Heart left ventricle (tissue), 16 donors: ENCODE data around the gene EFNA5. TPM values are rescaled to one million over a fixed set of nuclear protein-coding genes. Genes with fewer than 3 reads are reported as not detected.

Source experiments
- ATAC-seq, 4 donors: fragments of 200-7000 bp; cut with Tn5 transposase; one replicate each; pipeline ENCODE4 v1.9.1; 2020 to 2022; ENCODE audit warnings: moderate library complexity in 4 of 4, mild to moderate bottlenecking in 3 of 4, moderate number of reproducible peaks in 1 of 4
- DNase-seq, 5 donors: peaks; one replicate each; pipeline ENCODE4 v3.0.0-alpha.2; 2020
- H3K27ac ChIP-seq, 12 donors: fragments of 200-600 bp; sonication (generic) in 4 of 12; one replicate each; pipeline versions ENCODE4 v1.5.0 to v1.8.0; 2016 to 2022; ENCODE audit warnings: mild to moderate bottlenecking in 2 of 12
- H3K27me3 ChIP-seq, 9 donors: fragments of 200-600 bp; sonication (generic) in 2 of 9; one replicate each; pipeline versions ENCODE4 v1.5.1 to v1.8.0; 2016 to 2022; ENCODE audit warnings: mild to moderate bottlenecking in 3 of 9
- H3K36me3 ChIP-seq, 9 donors: fragments of 200-600 bp; sonication (generic) in 2 of 9; one replicate each; pipeline versions ENCODE4 v1.5.0 to v1.8.0; 2018 to 2022; ENCODE audit warnings: mild to moderate bottlenecking in 2 of 9
- H3K4me1 ChIP-seq, 12 donors: fragments of 200-600 bp; sonication (generic) in 4 of 12; one replicate each; pipeline versions ENCODE4 v1.5.0 to v1.8.0; 2016 to 2022; ENCODE audit warnings: mild to moderate bottlenecking in 3 of 12
- H3K4me3 ChIP-seq, 12 donors: fragments of 200-600 bp; sonication (generic) in 4 of 12; one replicate each; pipeline versions ENCODE4 v1.5.0 to v1.8.0; 2017 to 2022; ENCODE audit warnings: mild to moderate bottlenecking in 9 of 12, moderate library complexity in 4 of 12
- H3K9me3 ChIP-seq, 12 donors: fragments of 200-600 bp; sonication (generic) in 4 of 12; one replicate each; pipeline versions ENCODE4 v1.5.0 to v1.8.0; 2016 to 2022; ENCODE audit warnings: mild to moderate bottlenecking in 1 of 12
- CTCF ChIP-seq, 12 donors: fragments of 200-600 bp; sonication (generic) in 4 of 12; IDR thresholded peaks; one replicate each; pipeline versions ENCODE4 v1.5.0 to v1.8.0; 2018 to 2022; ENCODE audit warnings: antibody characterized with exemption in 12 of 12, mild to moderate bottlenecking in 5 of 12
- POLR2A ChIP-seq, 2 donors: fragments of 450-650 bp; IDR thresholded peaks; one replicate each; pipeline ENCODE4 v1.6.1; 2017; ENCODE audit warnings: antibody characterized with exemption in 2 of 2, mild to moderate bottlenecking in 2 of 2, moderate library complexity in 2 of 2
- WGBS, 4 donors: extraction: QIAGEN DNeasy Blood & Tissue Kit in 2 of 4; methylation state at CpG; one replicate each; pipeline versions ENCODE4 v1.1.5 to v1.1.7; 2013 to 2018; 5-methylcytosine and 5-hydroxymethylcytosine counted together
- intact Hi-C, 10 donors: fragments of 100-400 bp; cut with DNase I; formaldehyde crosslinking; loops; one replicate each; pipeline versions ENCODE4 v1.11.1 to v1.14.2; 2022
- polyA plus RNA-seq, 2 donors: library from polyadenylated mRNA; stranded (reverse); fragments of 200-250 nt; gene quantifications; one replicate each; pipeline ENCODE4 v1.2.3, GENCODE V29; 2013
- total RNA-seq, 9 donors: library from RNA; depleted of rRNA in 2 of 9; stranded (reverse); fragments of >200 nt in 2 of 9; fragmentation: NEBNext Ultra II Directional in 3 of 9; extraction: Animal tissue kit (Norgen Biotek cat#: 25700) in 3 of 9; gene quantifications; one replicate each; pipeline versions ENCODE4 v1.1.0 to v1.2.4, GENCODE V29; 2016 to 2023
- donor health status: ischemic (EF 13 %, LVEDD 7.1; RV severe dilation, severe dysfunction).
- donor health status: healthy with polysubstance abuse.
- donor health status: DM: no; HTN: yes; CAD: no.
- donor health status: DM: no; HTN: no; CAD: no.
- donor health status: ischemic (EF 25% LVEDD 6.9; RV normal size, moderate dysfunction).
- donor health status: ischemic (EF 25% LVEDD 5.7; RV mildly dilated, moderate dysfunction).
- donor health status: healthy.
- donor health status: DM: yes; HTN: yes; CAD: no.
- donor health status: ischemic (EF 35%, LVEDD 5.7; RV mildly dilated, moderate dysfunction).
- donor health status: nonischemic (EF 11% LVEDD 7.7; RV severe dilation, severe dysfunction).
- donor health status: DM: yes; HTN: yes; CAD: no.
- donor health status: PGD.
- donor health status: ischemic (EF 29% LVEDD 5.4; RV normal size, mild dysfunction).
- donor health status: nonischemic (EF 23%, LVEDD 6.1; RV moderate dilation, normal function).

Gene EFNA5
- total and polyA plus RNA-seq, 11 donors, result 6.1 to 58.4 (median 28.3) TPM

- peak in 2 of 4 donors; percentile 55 to 73 for ATAC-seq
These were observed 257.0 kb downstream of the EFNA5 start for GRCh38 chr5:107413754-107414153.

GRCh38 chr5:107408564-107408963, 262.2 kb downstream of the EFNA5 start:
- Histone ChIP-seq H3K4me1 (peaks cover 0 to 18% (median 2%) of the 10 kb centered on the region in 12 donors), H3K36me3 (no peaks in the 10 kb centered on the region), H3K9me3 (no peaks in the 10 kb centered on the region), H3K27ac (no peak overlapping the region), H3K27me3 (no peaks in the 10 kb centered on the region), H3K4me3 (no peak overlapping the region)
- ATAC-seq (no peak), DNase-seq (no peak)
- intact Hi-C loops, result loop anchor here in 2 of 10 donors (10.0 kb wide), 2 partner anchors 136 to 266 kb away; partner anchors contain the start of gene EFNA5 (in 1 of the 2)
- no peak for TF ChIP-seq CTCF (IDR thresholded peaks at IDR 0.05)
- TF ChIP-seq POLR2A (IDR thresholded peaks at IDR 0.05), result no peak
- 73 to 81% (median 79%) methylated on average over 2 of the region's 2 CpGs for WGBS, 4 donors

More at GRCh38 chr5:107413754-107414153, 257.0 kb downstream of the EFNA5 start:
- H3K27me3 ChIP-seq, result no peaks in the 10 kb centered on the region
- H3K36me3 ChIP-seq, result no peaks in the 10 kb centered on the region
- peaks cover 0 to 52% (median 3%) of the 10 kb centered on the region in 12 donors for H3K4me1 ChIP-seq
- no peak for DNase-seq
- H3K27ac ChIP-seq, result no peak overlapping the region
- intact Hi-C loops, result no loop called here
- H3K9me3 ChIP-seq, result no peaks in the 10 kb centered on the region
- no peak overlapping the region for H3K4me3 ChIP-seq
- WGBS, 4 donors, result 39 to 62% (median 53%) methylated on average over 1 of the region's 1 CpG
- TF ChIP-seq POLR2A (IDR thresholded peaks at IDR 0.05), result no peak
- TF ChIP-seq CTCF (IDR thresholded peaks at IDR 0.05), result no peak

- Histone ChIP-seq H3K27me3 (no peaks in the 10 kb centered on the region), H3K4me3 (no peak overlapping the region), H3K4me1 (peaks cover 0 to 23% (median 4%) of the 10 kb centered on the region in 12 donors), H3K36me3 (no peaks in the 10 kb centered on the region), H3K27ac (no peak overlapping the region), H3K9me3 (no peaks in the 10 kb centered on the region)
- WGBS, 4 donors, result 74 to 82% (median 74%) methylated on average over 3 of the region's 3 CpGs
- no peak for ATAC-seq
- DNase-seq, result no peak
- intact Hi-C loops, result loop anchor here in 2 of 10 donors (10.0 kb wide), 2 partner anchors 137 to 267 kb away; partner anchors contain the start of gene EFNA5 (in 1 of the 2)
- TF ChIP-seq CTCF (IDR thresholded peaks at IDR 0.05) (no peak), POLR2A (IDR thresholded peaks at IDR 0.05) (no peak)
These were observed 262.9 kb downstream of the EFNA5 start for GRCh38 chr5:107407713-107408298.

- intact Hi-C loops, result loop anchor here in 2 of 10 donors (10.0 kb wide), 2 partner anchors 140 to 270 kb away; partner anchors contain the start of gene EFNA5 (in 1 of the 2)
- Histone ChIP-seq H3K4me1 (peaks cover 0 to 24% (median 6%) of the 10 kb centered on the region in 12 donors), H3K27me3 (no peaks in the 10 kb centered on the region), H3K9me3 (no peaks in the 10 kb centered on the region), H3K36me3 (no peaks in the 10 kb centered on the region), H3K27ac (no peak overlapping the region), H3K4me3 (no peak overlapping the region)
- TF ChIP-seq CTCF (IDR thresholded peaks at IDR 0.05) (no peak), POLR2A (IDR thresholded peaks at IDR 0.05) (no peak)
- 70 to 75% (median 75%) methylated on average over 10 of the region's 10 CpGs for WGBS, 4 donors
- no peak for DNase-seq
- no peak for ATAC-seq
These were observed 266.0 kb downstream of the EFNA5 start for GRCh38 chr5:107404595-107405374.
